HG02610 (cell line): ENCODE data around the gene GPR107.

Experiments
- ATAC-seq: cut with Tn5 transposase; IDR thresholded peaks from one replicate; pipeline ENCODE4 v1.9.1; 2021; ENCODE audit warnings: mild to moderate bottlenecking, moderate library complexity; ENCODE audit not compliant: unreplicated experiment

Gene GPR107

DNA sequence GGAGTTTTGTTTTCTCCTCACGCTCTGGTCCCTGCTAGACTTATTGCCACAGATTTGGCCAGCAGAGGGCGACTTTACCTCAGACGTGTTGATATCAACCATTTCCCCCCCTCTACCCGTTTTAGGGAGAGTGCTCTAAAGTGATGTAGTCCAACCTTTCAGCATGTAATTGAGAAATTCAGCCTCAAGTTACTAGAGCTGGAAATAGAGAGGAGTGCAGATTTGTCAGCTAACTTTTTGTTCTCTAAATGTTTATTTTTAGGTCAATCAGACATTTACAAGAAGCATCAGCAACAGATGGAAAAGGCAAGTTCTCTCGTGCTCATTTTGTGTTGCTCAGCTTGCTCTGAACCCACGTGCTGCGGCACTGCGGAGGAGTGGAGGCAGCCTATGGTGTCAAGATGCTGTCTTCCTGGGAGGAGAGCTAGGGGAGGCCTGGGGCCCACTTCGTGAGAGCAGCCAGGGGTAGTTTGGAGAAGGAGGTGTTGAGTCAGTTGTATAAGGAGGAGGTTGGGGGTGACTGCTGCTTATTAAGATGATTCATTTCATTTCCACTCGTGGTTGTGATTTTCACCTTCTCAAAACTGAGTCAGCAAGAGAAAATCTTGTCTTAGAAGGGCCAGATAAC is 53.6 kb downstream of the GPR107 start:
- no peak for ATAC-seq

DNA sequence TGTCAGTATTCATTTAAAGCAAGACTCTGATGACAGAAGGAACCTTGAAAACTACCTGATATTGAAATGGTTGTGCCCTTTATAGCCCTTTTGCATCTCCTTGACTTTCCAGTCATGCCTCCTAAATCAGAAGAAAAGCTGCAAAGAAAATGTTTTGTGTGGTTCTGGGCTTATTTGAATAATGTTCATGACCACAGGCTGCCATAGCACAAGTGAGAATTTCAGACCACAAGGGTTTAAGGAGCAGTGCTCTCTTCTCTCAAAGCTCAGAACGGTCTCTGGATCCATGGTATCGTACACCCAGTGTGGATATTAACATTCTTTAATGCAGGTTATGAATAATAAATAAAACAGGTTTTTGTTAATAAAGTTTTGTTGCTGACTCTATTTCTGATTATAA is 54.2 kb downstream of the GPR107 start:
- ATAC-seq, result no peak

- ATAC-seq, result no peak
These were observed 56.5 kb downstream of the GPR107 start for GRCh38 chr9:130110166-130110565.

DNA sequence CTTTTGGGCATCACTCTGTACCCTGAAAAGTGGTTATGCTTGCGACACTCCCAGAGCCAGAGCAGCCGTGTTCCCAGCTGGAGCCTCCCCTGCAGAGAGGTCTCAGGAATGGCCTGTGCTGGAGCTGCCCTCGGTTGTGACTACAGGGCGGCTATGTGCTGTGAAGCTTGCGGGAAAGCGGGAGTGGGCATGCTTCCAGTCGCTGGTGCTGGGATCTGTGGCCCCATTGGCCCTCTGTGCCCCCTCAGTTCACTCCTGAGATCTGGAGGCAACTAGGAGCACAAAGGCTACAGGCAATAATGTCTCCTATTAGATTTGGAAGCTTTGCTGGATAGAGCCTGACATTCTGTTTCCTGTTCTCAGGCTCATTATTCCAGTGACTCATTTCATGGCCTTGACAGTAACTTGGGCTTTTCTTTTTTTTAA is 56.9 kb downstream of the GPR107 start:
- ATAC-seq, result no peak

DNA sequence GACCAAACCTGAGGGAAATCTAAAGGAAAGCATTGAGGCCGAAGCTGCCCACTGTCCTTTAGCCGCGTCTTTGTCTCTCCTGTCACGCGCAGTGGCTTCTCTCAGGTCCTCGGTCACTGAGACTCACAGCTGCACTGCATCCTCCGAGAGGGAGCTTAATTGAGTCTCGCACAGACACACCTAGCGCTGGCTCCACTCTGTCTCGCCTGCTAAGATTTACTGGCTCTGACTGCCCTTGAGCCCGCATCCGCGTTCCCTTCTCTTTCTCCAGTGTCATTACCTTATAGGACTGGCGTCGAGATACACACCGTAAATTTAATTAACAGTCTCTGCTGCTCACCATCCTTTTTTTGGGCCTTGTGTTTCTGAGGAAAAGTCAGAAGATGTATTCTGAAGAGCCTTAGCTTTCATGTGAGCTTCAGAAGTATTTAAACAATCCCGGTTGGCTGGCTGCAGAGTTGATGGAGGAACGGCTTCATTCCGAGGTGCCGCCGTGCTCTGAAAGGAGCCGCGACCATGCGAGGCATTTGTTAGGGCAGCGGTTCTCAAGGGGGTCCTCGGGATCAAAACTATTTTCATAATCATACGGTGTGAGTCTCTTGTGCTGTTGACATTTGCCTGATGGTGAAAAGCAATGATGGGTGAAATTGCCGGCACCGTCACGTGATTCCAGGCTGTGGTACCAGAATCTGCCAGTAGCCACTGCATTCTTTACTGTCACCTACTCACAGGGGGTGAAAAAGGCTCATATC is 58.3 kb downstream of the GPR107 start:
- no peak for ATAC-seq

- no peak for ATAC-seq
These were observed 58.9 kb downstream of the GPR107 start for GRCh38 chr9:130112538-130113151.

- no peak for ATAC-seq
These were observed 61.0 kb downstream of the GPR107 start for GRCh38 chr9:130114741-130115140.

DNA sequence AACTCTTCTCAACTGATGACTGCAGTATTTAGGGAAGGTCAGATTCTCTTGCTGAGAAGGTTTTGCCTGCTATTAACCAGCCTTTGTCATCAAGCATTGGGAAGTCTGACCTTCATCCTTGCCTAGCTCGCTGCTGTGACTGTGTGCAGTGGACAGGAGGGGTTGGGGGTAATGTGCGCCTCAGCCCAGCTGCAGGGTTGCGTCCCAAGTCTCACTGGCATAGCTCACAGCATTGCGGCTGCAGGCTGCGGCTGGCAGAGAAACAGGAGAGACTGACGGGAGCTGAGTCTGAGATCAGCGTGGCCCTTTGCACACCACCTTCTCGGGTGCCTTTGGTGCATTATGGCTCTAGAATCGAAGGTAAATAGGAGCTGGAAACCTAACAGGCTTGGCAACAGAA is 62.6 kb downstream of the GPR107 start:
- ATAC-seq, result no peak

GRCh38 chr9:130117376-130117775 is 63.7 kb downstream of the GPR107 start:
- ATAC-seq, result no peak

DNA sequence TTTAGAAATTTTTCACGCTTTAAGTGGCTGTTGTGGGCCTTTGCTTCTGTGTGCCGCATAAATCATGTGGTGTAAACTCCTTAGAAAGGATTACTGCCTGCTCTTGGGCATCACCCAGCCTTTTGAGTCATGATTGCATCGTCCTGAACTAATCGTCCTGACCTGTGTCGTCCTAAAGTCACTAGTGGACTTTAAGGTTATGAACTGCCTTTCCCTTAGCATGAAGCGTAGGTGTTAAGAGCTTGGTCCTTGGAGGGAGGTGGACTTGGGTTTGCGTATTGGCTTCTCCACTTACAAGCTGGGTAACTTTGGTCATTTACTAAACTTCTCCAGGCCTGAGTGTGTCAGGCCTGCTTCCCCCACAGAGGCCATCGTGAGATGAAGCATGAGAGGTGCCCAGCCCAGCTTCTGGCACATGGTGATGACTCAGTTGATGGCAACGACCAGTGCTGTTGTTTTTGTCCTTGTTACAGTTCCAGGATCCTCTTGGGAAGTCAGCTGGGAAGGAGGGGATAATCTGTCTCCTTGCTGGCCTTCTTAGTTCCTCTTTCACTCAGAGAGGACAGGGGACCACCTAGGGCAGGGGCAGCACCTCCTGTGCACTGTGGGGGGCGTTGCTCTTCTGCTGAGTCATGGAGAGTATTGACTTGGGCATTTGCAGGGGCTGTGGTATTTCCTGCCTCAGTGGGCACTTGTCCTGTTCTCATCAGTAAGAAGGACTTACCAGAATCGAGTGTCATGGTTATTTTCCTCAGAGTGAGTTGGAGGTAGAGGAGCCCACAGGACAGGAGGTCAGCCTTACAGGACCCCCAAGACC is 64.3 kb downstream of the GPR107 start:
- no peak for ATAC-seq

- no peak for ATAC-seq
These were observed 65.3 kb downstream of the GPR107 start for GRCh38 chr9:130118841-130119518.

DNA sequence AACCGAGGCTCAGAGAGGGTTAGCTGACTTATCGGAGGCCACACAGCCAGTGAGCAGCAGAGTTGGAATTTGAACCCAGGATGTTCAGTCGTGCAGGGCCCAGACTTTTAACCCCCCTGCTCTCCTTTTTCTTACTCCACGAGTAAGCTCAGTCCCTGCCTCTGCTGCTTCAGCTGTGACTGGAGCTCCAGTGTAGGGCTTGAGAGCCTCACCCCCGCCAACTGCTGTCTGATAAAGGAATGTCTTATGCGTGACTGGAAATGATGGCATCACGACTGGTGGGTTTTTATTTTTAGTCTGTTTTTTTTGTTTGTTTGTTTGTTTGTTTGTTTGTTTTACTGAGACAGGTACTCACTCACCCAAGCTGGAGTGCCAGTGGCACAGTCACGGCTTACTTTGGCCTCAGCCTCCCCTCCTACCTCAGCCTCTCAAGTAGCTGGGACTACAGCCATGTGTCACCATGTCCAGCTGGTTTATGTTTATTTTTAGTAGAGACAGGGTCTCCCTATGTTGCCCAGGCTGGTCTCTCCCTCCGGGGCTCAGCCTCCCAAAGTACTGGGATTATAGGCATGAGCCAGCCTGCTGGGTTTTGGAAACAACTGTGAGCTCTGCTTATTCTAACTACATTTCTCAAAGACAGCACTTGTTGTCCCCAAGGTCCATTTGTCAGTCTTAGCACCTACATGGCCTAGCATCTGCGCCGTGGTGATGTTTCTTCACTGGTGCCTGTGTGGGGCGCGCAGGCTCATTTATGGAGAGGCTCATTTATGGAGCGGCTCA is 66.0 kb downstream of the GPR107 start:
- no peak for ATAC-seq

- ATAC-seq, result no peak
These were observed 66.5 kb downstream of the GPR107 start for GRCh38 chr9:130120299-130120587.

- no peak for ATAC-seq
These were observed 67.1 kb downstream of the GPR107 start for GRCh38 chr9:130120832-130121231.

DNA sequence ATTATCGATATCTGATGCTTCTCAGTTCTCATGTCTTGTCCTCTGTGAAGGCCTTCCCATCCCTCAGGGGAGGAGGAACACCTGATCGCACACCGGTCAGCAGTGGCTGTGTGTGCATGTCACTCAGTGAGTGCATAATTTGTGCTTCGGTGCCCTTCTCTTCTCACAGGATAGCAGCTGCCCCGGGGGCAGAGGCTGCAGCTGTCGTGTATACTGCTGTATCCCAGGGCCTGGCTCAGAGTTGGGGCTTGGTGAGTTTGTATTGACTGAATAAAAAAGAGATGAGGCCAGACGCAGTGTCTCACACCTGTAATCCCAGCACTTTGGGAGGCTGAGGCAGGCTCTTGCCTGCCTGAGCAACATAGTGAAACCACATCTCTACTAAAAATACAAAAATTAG is 68.8 kb downstream of the GPR107 start:
- no peak for ATAC-seq

- no peak for ATAC-seq
These were observed 70.6 kb downstream of the GPR107 start for GRCh38 chr9:130124085-130124860.

GRCh38 chr9:130126721-130127433 is 73.2 kb downstream of the GPR107 start:
- ATAC-seq, result no peak

- ATAC-seq, result peak; percentile 43
These were observed 74.5 kb downstream of the GPR107 start for GRCh38 chr9:130128251-130128650.
